Right cardiac atrium (tissue), 5 donors: ENCODE data around the gene LCN1. TPM values are rescaled to one million over a fixed set of nuclear protein-coding genes. Genes with fewer than 3 reads are reported as not detected.

Source experiments
- ATAC-seq, 2 donors: fragments of 200-7000 bp; cut with Tn5 transposase; one replicate each; pipeline versions ENCODE4 v1.8.0 to v1.9.1; 2020; ENCODE audit warnings: moderate library complexity in 2 of 2, mild to moderate bottlenecking in 1 of 2
- DNase-seq, 3 donors: peaks; one replicate each; pipeline ENCODE4 v3.0.0-alpha.2; 2020
- H3K27ac ChIP-seq: one replicate; pipeline ENCODE4 v1.5.1; 2013; ENCODE audit warnings: mild to moderate bottlenecking, low read length, control low read depth, moderate library complexity
- H3K27me3 ChIP-seq: one replicate; pipeline ENCODE4 v1.6.1; 2013; ENCODE audit not compliant: control insufficient read depth, insufficient read depth
- H3K4me1 ChIP-seq: one replicate; pipeline ENCODE4 v1.6.1; 2013; ENCODE audit warnings: low read length; ENCODE audit not compliant: control insufficient read depth, insufficient read depth
- H3K4me3 ChIP-seq: one replicate; pipeline ENCODE4 v1.5.1; 2013; ENCODE audit warnings: low read length, control low read depth
- H3K9me3 ChIP-seq: one replicate; pipeline ENCODE4 v1.6.1; 2013; ENCODE audit warnings: low read length; ENCODE audit not compliant: control insufficient read depth
- WGBS: extraction: QIAGEN DNeasy Blood & Tissue Kit; methylation state at CpG from one replicate; pipeline ENCODE4 v1.1.7; 2013; 5-methylcytosine and 5-hydroxymethylcytosine counted together
- intact Hi-C, 4 donors: fragments of 100-400 bp; cut with DNase I; formaldehyde crosslinking; loops; one replicate each; pipeline versions ENCODE4 v1.11.0 to v1.14.0; 2022 to 2023
- polyA plus RNA-seq: library from polyadenylated mRNA; stranded (reverse); fragments of 200-250 nt; gene quantifications from one replicate; pipeline ENCODE4 v1.2.3, GENCODE V29; 2013
- total RNA-seq, 4 donors: library from RNA; stranded (reverse); fragmentation: NEBNext Ultra II Directional; extraction: Animal tissue kit (Norgen Biotek cat#: 25700); gene quantifications; one replicate each; pipeline ENCODE4 v1.2.1, GENCODE V29; 2021
- donor health status: healthy with polysubstance abuse.
- donor health status: DM: no; HTN: yes; CAD: no.
- donor health status: DM: no; HTN: no; CAD: no.
- donor health status: DM: no; HTN: yes; CAD: no; lungs with severe emphysema.
- donor health status: DM: yes; HTN: yes; CAD: no.

The LCN1 gene
- total and polyA plus RNA-seq, 5 donors, result 0.42 to 4.0 TPM; not detected in 3

GRCh38 chr9:135554718-135555117 lies 33.5 kb downstream of the LCN1 start:
- H3K27ac ChIP-seq, result no peak overlapping the region
- no peak for DNase-seq
- ATAC-seq, result no peak
- 77% methylated on average over 4 of the region's 4 CpGs for WGBS
- no peak overlapping the region for H3K4me3 ChIP-seq
- no peaks in the 10 kb centered on the region for H3K27me3 ChIP-seq
- H3K4me1 ChIP-seq, result no peaks in the 10 kb centered on the region
- no peaks in the 10 kb centered on the region for H3K9me3 ChIP-seq
- intact Hi-C loops, result no loop called here

DNA sequence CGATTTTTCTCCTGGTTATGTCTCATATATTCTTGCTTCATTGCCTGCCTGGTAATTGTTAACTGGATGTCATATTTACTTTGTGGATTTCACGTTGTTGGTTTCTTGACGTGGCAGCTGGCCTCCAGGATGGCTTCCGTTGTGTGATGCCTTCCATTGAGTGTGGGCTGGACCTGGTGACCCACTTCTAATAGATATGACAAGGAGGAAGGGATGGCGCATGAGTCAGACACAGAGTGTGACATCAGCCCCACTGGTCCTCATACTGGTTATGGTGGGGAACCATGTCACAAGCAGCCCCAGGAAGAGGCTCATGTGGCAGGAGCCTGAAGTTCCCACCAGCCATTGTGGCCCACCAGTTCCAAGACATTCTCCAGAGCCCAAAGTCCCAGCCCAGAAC lies 34.0 kb downstream of the LCN1 start:
- ATAC-seq (no peak), DNase-seq (no peak)
- no peaks in the 10 kb centered on the region for H3K27me3 ChIP-seq
- no peak overlapping the region for H3K4me3 ChIP-seq
- intact Hi-C loops, result no loop called here
- H3K9me3 ChIP-seq, result no peaks in the 10 kb centered on the region
- 89% methylated on average over 5 of the region's 5 CpGs for WGBS
- H3K4me1 ChIP-seq, result no peaks in the 10 kb centered on the region
- no peak overlapping the region for H3K27ac ChIP-seq

DNA sequence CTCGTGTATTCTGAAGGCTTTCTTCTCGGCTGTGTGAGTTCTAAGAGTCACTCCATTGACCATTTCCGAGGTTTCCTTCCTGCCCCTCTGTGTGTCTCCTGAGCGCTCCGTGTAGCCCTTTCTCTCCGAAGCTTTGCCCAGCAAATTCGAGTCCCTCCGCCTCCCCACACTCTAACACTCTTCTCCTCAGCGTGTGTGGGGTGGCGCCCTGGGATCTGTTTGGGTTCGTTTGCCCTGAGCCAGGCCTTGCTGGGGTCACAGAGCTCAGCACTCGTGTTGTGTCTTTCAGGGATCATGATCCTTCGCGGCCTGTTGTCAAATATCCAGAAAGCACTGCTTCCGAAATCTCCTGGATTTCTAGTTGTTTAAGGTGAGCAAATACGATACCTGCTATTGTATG lies 34.7 kb downstream of the LCN1 start:
- Histone ChIP-seq H3K27me3 (no peaks in the 10 kb centered on the region), H3K4me1 (no peaks in the 10 kb centered on the region), H3K4me3 (no peak overlapping the region), H3K27ac (no peak overlapping the region), H3K9me3 (no peaks in the 10 kb centered on the region)
- no peak for ATAC-seq
- no peak for DNase-seq
- 72% methylated on average over 16 of the region's 16 CpGs for WGBS
- intact Hi-C loops, result no loop called here

- H3K27me3 ChIP-seq, result no peaks in the 10 kb centered on the region
- H3K9me3 ChIP-seq, result no peaks in the 10 kb centered on the region
- WGBS, result 31% methylated on average over 11 of the region's 11 CpGs
- no peaks in the 10 kb centered on the region for H3K4me1 ChIP-seq
- no peak overlapping the region for H3K27ac ChIP-seq
- intact Hi-C loops, result no loop called here
- DNase-seq (no peak), ATAC-seq (no peak)
- no peak overlapping the region for H3K4me3 ChIP-seq
Measured at GRCh38 chr9:135559606-135560005, 38.4 kb downstream of the LCN1 start.

- no peak for DNase-seq
- H3K4me1 ChIP-seq, result no peaks in the 10 kb centered on the region
- H3K9me3 ChIP-seq, result no peaks in the 10 kb centered on the region
- H3K4me3 ChIP-seq, result no peak within 1 kb of the TSS
- no peak for ATAC-seq
- H3K27ac ChIP-seq, result no peak within 1 kb of the TSS
- 83% methylated on average over 20 of the region's 20 CpGs for WGBS
- intact Hi-C loops, result no loop called here
- H3K27me3 ChIP-seq, result no peaks in the 10 kb centered on the region
Measured at GRCh38 chr9:135561391-135562234, 40.4 kb downstream of the LCN1 start, which contains the start of gene PAEP. TSS of gene PAEP (plus strand) at chr9:135561756.

GRCh38 chr9:135562235-135562745 lies 41.0 kb downstream of the LCN1 start:
- ATAC-seq (no peak), DNase-seq (no peak)
- no peaks in the 10 kb centered on the region for H3K4me1 ChIP-seq
- intact Hi-C loops, result no loop called here
- H3K27ac ChIP-seq, result no peak overlapping the region
- 86% methylated on average over 17 of the region's 17 CpGs for WGBS
- no peaks in the 10 kb centered on the region for H3K9me3 ChIP-seq
- no peaks in the 10 kb centered on the region for H3K27me3 ChIP-seq
- H3K4me3 ChIP-seq, result no peak overlapping the region

DNA sequence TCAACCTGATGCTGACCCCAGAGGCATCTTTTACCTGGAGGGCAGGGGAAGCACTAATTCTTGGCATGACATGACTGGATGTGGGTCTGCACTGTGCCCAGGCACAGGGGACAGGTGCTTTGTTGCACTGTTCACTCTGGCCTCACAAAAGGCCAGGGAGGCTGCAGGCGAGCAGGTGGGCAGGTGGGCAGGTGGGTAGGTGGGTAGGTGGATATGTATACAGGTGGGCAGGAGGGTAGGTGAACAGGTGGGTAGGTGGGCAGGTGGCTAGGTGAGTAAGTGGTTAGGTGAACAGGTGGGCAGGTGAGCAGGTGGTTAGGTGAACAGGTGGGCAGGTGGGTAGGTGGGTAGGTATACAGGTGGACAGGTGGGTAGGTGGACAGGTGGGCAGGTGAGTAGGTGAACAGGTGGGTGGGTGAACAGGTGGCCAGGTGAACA lies 41.8 kb downstream of the LCN1 start:
- Histone ChIP-seq H3K27me3 (no peaks in the 10 kb centered on the region), H3K4me3 (no peak overlapping the region)

GRCh38 chr9:135563858-135564257 lies 42.6 kb downstream of the LCN1 start:
- no peaks in the 10 kb centered on the region for H3K27me3 ChIP-seq
- 82% methylated on average over 12 of the region's 12 CpGs for WGBS
- H3K27ac ChIP-seq, result no peak overlapping the region
- intact Hi-C loops, result no loop called here
- no peak overlapping the region for H3K4me3 ChIP-seq
- DNase-seq, result no peak
- no peaks in the 10 kb centered on the region for H3K4me1 ChIP-seq
- no peak for ATAC-seq
- H3K9me3 ChIP-seq, result no peaks in the 10 kb centered on the region

More for the DNA sequence above, 41.8 kb downstream of the LCN1 start:
- Histone ChIP-seq H3K27ac (no peak overlapping the region), H3K4me1 (no peaks in the 10 kb centered on the region), H3K9me3 (no peaks in the 10 kb centered on the region)
- intact Hi-C loops, result no loop called here
- no peak for ATAC-seq
- DNase-seq, result no peak
- WGBS, result 76% methylated on average over 1 of the region's 1 CpG

DNA sequence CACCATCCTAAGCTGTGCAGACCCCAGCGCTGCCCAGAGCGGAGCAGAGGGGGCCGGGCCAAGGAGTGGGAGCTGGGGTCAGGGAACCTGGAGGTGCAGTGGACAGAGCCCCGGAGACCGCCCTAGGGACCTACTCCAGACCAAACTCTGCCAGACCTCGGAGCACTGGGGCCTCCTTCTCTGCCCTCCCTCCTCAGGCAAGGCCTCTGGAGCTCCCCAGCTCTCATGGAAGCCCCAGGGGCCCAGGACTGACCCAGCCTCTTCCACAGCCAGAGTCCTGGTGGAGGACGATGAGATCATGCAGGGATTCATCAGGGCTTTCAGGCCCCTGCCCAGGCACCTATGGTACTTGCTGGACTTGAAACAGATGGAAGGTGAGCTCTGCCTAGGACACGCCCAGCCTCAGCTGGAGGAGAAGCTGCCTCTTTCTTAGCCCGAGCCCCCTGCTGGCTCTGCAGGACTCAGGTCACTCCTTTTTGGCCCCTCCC lies 43.9 kb downstream of the LCN1 start:
- no peak overlapping the region for H3K27ac ChIP-seq
- DNase-seq (no peak), ATAC-seq (no peak)
- no peaks in the 10 kb centered on the region for H3K4me1 ChIP-seq
- no peaks in the 10 kb centered on the region for H3K27me3 ChIP-seq
- H3K4me3 ChIP-seq, result no peak overlapping the region
- intact Hi-C loops, result no loop called here
- no peaks in the 10 kb centered on the region for H3K9me3 ChIP-seq
- WGBS, result 73% methylated on average over 9 of the region's 9 CpGs

- H3K27me3 ChIP-seq, result no peaks in the 10 kb centered on the region
- WGBS, result 54% methylated on average over 8 of the region's 8 CpGs
- H3K27ac ChIP-seq, result no peak overlapping the region
- DNase-seq (no peak), ATAC-seq (no peak)
- H3K9me3 ChIP-seq, result no peaks in the 10 kb centered on the region
- H3K4me1 ChIP-seq, result no peaks in the 10 kb centered on the region
- intact Hi-C loops, result no loop called here
- no peak overlapping the region for H3K4me3 ChIP-seq
Measured at GRCh38 chr9:135565636-135566035, 44.4 kb downstream of the LCN1 start.

DNA sequence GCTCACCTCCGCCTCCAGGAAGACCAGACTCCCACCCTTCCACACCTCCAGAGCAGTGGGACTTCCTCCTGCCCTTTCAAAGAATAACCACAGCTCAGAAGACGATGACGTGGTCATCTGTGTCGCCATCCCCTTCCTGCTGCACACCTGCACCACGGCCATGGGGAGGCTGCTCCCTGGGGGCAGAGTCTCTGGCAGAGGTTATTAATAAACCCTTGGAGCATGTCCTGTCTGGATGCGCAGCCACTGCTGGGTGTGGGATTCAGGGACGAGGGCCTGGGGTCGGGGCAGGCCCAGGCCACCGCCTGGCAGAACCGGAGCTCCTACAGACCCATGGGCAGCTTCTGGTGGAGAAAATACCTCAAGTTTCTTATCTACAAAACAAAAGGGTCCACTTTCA lies 45.3 kb downstream of the LCN1 start:
- no peak for DNase-seq
- ATAC-seq, result no peak
- no peak overlapping the region for H3K4me3 ChIP-seq
- no peaks in the 10 kb centered on the region for H3K27me3 ChIP-seq
- intact Hi-C loops, result no loop called here
- 69% methylated on average over 10 of the region's 10 CpGs for WGBS
- H3K27ac ChIP-seq, result no peak overlapping the region
- no peaks in the 10 kb centered on the region for H3K4me1 ChIP-seq
- no peaks in the 10 kb centered on the region for H3K9me3 ChIP-seq
